HG02943 (cell line): ENCODE results near the gene FXYD2.
"Not testable (repeated sequence)": the region's sequence is repeated elsewhere in the genome, so short reads cannot be mapped to it uniquely, and the experiment has no call there.

Experiments
- ATAC-seq: cut with Tn5 transposase; IDR thresholded peaks from one replicate; pipeline ENCODE4 v1.9.1; 2021; ENCODE audit warnings: mild to moderate bottlenecking, low read depth, moderate library complexity; ENCODE audit not compliant: unreplicated experiment

The FXYD2 gene

GRCh38 chr11:117822074-117823033, 2.2 kb downstream of the FXYD2 start:
- no peak for ATAC-seq

- ATAC-seq = no peak
These were observed 3.1 kb downstream of the FXYD2 start for GRCh38 chr11:117821431-117821830.

GRCh38 chr11:117820516-117820915, 4.0 kb downstream of the FXYD2 start:
- ATAC-seq = no peak

GRCh38 chr11:117820071-117820470, 4.5 kb downstream of the FXYD2 start:
- ATAC-seq = no peak

GRCh38 chr11:117819096-117820040, 5.2 kb downstream of the FXYD2 start:
- no peak for ATAC-seq

- ATAC-seq = no peak
These were observed 6.3 kb downstream of the FXYD2 start for GRCh38 chr11:117818041-117818873.

- ATAC-seq = no peak
These were observed 7.0 kb downstream of the FXYD2 start for GRCh38 chr11:117817368-117818040.

GRCh38 chr11:117816846-117817367, 7.6 kb downstream of the FXYD2 start:
- no peak for ATAC-seq

- no peak for ATAC-seq
These were observed 8.3 kb downstream of the FXYD2 start for GRCh38 chr11:117816151-117816741.

GRCh38 chr11:117815262-117815803, 9.2 kb downstream of the FXYD2 start:
- peak; percentile 37 for ATAC-seq

- ATAC-seq = peak; percentile 38
These were observed 9.7 kb downstream of the FXYD2 start for GRCh38 chr11:117814766-117815261.

- peak; percentile 25 for ATAC-seq
These were observed 10.3 kb downstream of the FXYD2 start for GRCh38 chr11:117814204-117814765.

- not testable (repeated sequence) for ATAC-seq
These were observed 14.5 kb downstream of the FXYD2 start for GRCh38 chr11:117810056-117810451.

- no peak for ATAC-seq
These were observed 15.1 kb downstream of the FXYD2 start for GRCh38 chr11:117809236-117810055.

- ATAC-seq = no peak
These were observed 15.8 kb downstream of the FXYD2 start for GRCh38 chr11:117808784-117809183.

- no peak for ATAC-seq
These were observed 16.8 kb downstream of the FXYD2 start for GRCh38 chr11:117807482-117808327.
